WTC11 (cell line): ENCODE measurements around the gene IQCK. TPM values are rescaled to one million over a fixed set of nuclear protein-coding genes. Genes with fewer than 3 reads are reported as not detected.

ENCODE experiments used
- ARID4B ChIP-seq: sonication (generic); formaldehyde crosslinking; IDR thresholded peaks from 2 replicates; pipeline ENCODE4 v1.8.0; 2023; ENCODE audit warnings: missing genetic modification reagents, mild to moderate bottlenecking, borderline replicate concordance
- CTCF ChIP-seq: fragments of 200-600 bp; IDR thresholded peaks from 2 replicates; pipeline ENCODE4 v1.8.0; 2022; ENCODE audit warnings: antibody characterized with exemption
- ETV6 ChIP-seq: sonication (generic); formaldehyde crosslinking; IDR thresholded peaks from 2 replicates; pipeline ENCODE4 v1.8.1; 2022; ENCODE audit warnings: mild to moderate bottlenecking, missing genetic modification reagents
- FOXK1 ChIP-seq: sonication (generic); formaldehyde crosslinking; IDR thresholded peaks from 2 replicates; pipeline ENCODE4 v1.8.0; 2022; ENCODE audit warnings: mild to moderate bottlenecking, moderate library complexity, missing genetic modification reagents
- FOXP4 ChIP-seq: sonication (generic); formaldehyde crosslinking; IDR thresholded peaks from 2 replicates; pipeline ENCODE4 v1.8.0; 2022; ENCODE audit warnings: mild to moderate bottlenecking, missing genetic modification reagents
- GABPB1 ChIP-seq: sonication (generic); formaldehyde crosslinking; IDR thresholded peaks from 2 replicates; pipeline ENCODE4 v1.8.1; 2023; ENCODE audit warnings: mild to moderate bottlenecking, missing genetic modification reagents
- JUN ChIP-seq: sonication (generic); formaldehyde crosslinking; IDR thresholded peaks from 2 replicates; pipeline ENCODE4 v1.8.0; 2023; ENCODE audit warnings: mild to moderate bottlenecking, missing genetic modification reagents
- KAT7 ChIP-seq: sonication (generic); formaldehyde crosslinking; IDR thresholded peaks from 2 replicates; pipeline ENCODE4 v1.8.1; 2023; ENCODE audit warnings: missing genetic modification reagents, mild to moderate bottlenecking, borderline replicate concordance
- MAX ChIP-seq: sonication (generic); formaldehyde crosslinking; IDR thresholded peaks from 2 replicates; pipeline ENCODE4 v1.8.0; 2022; ENCODE audit warnings: mild to moderate bottlenecking, missing genetic modification reagents
- NR3C1 ChIP-seq: sonication (generic); formaldehyde crosslinking; conservative IDR thresholded peaks from 2 replicates; pipeline ENCODE4 v1.8.1; 2023; ENCODE audit warnings: low read depth, mild to moderate bottlenecking, missing genetic modification reagents
- RELA ChIP-seq: sonication (generic); formaldehyde crosslinking; IDR thresholded peaks from 2 replicates; pipeline ENCODE4 v1.8.1; 2022; ENCODE audit warnings: missing genetic modification reagents, mild to moderate bottlenecking, borderline replicate concordance
- SMAD3 ChIP-seq: sonication (generic); formaldehyde crosslinking; IDR thresholded peaks from 2 replicates; pipeline ENCODE4 v1.8.0; 2022; ENCODE audit warnings: missing genetic modification reagents, mild to moderate bottlenecking, borderline replicate concordance
- TCF7 ChIP-seq: sonication (generic); formaldehyde crosslinking; IDR thresholded peaks from 2 replicates; pipeline ENCODE4 v1.8.0; 2022; ENCODE audit warnings: mild to moderate bottlenecking, low read depth, missing genetic modification reagents, moderate library complexity
- USF2 ChIP-seq: sonication (generic); formaldehyde crosslinking; IDR thresholded peaks from 2 replicates; pipeline ENCODE4 v1.8.1; 2023; ENCODE audit warnings: mild to moderate bottlenecking, missing genetic modification reagents, moderate library complexity
- ZMAT4 ChIP-seq: fragments of 250-450 bp; sonication (Bioruptor Pico); IDR thresholded peaks from 2 replicates; pipeline ENCODE4 v1.9.0; 2021; ENCODE audit warnings: mild to moderate bottlenecking
- ZNF232 ChIP-seq: sonication (generic); formaldehyde crosslinking; IDR thresholded peaks from 2 replicates; pipeline ENCODE4 v1.8.0; 2022; ENCODE audit warnings: mild to moderate bottlenecking, missing genetic modification reagents
- ZNF263 ChIP-seq: sonication (generic); formaldehyde crosslinking; IDR thresholded peaks from 2 replicates; pipeline ENCODE4 v1.8.1; 2022; ENCODE audit warnings: low read depth, mild to moderate bottlenecking, moderate library complexity, missing genetic modification reagents
- ZNF512 ChIP-seq: sonication (generic); formaldehyde crosslinking; IDR thresholded peaks from 2 replicates; pipeline ENCODE4 v1.8.1; 2022; ENCODE audit warnings: missing genetic modification reagents, borderline replicate concordance
- total RNA-seq: library from RNA; stranded (reverse); gene quantifications from 3 replicates; pipeline ENCODE4 v1.2.3, GENCODE V29; 2021
- TF ChIP-seq, protein P1 (sequence below): sonication (generic); formaldehyde crosslinking; IDR thresholded peaks from 2 replicates; pipeline ENCODE4 v1.8.1; 2023; ENCODE audit warnings: mild to moderate bottlenecking, moderate library complexity, missing genetic modification reagents

Gene IQCK
- total RNA-seq, 1 experiment from 2014 or later: 5.8 TPM

- peak; percentile 94 for TF ChIP-seq MAX
- peak; percentile 36; the same call in 1 of the 2 replicates for TF ChIP-seq RELA (CRISPR knock-in tag)
- 0 out of 2 replicates have a peak, but pooled peaks have one; percentile 39 for TF ChIP-seq KAT7
- 0 out of 2 replicates have a peak, but pooled peaks have one; percentile 49 for TF ChIP-seq ZNF232 (CRISPR knock-in tag)
- TF ChIP-seq GABPB1 (CRISPR knock-in tag): peak; percentile 93
- peak; percentile 74 for TF ChIP-seq FOXK1 (CRISPR knock-in tag)
- peak; percentile 62; the same call in 1 of the 2 replicates for TF ChIP-seq SMAD3
- peak; percentile 71 for TF ChIP-seq USF2 (CRISPR knock-in tag)
- TF ChIP-seq, protein P1, sequence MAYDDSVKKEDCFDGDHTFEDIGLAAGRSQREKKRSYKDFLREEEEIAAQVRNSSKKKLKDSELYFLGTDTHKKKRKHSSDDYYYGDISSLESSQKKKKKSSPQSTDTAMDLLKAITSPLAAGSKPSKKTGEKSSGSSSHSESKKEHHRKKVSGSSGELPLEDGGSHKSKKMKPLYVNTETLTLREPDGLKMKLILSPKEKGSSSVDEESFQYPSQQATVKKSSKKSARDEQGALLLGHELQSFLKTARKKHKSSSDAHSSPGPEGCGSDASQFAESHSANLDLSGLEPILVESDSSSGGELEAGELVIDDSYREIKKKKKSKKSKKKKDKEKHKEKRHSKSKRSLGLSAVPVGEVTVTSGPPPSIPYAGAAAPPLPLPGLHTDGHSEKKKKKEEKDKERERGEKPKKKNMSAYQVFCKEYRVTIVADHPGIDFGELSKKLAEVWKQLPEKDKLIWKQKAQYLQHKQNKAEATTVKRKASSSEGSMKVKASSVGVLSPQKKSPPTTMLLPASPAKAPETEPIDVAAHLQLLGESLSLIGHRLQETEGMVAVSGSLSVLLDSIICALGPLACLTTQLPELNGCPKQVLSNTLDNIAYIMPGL: 0 out of 2 replicates have a peak, but pooled peaks have one; percentile 57
- TF ChIP-seq ZMAT4: no peak
- TF ChIP-seq JUN (CRISPR knock-in tag): 0 out of 2 replicates have a peak, but pooled peaks have one; percentile 15
- TF ChIP-seq ZNF263 (CRISPR knock-in tag): no peak
- TF ChIP-seq ARID4B: peak; percentile 95
- no peak for TF ChIP-seq NR3C1
- TF ChIP-seq CTCF: no peak
- TF ChIP-seq ZNF512 (CRISPR knock-in tag): no peak
- TF ChIP-seq TCF7: no peak
- peak; percentile 87 for TF ChIP-seq ETV6 (CRISPR knock-in tag)
- peak; percentile 77 for TF ChIP-seq FOXP4 (CRISPR knock-in tag)
Measured at GRCh38 chr16:19717741-19718623, at the start of gene IQCK, which contains the start of gene KNOP1 (continued).
